KMS-11 (cell line): ENCODE results near the gene SNAP29.
"Not testable (repeated sequence)": the region's sequence is repeated elsewhere in the genome, so short reads cannot be mapped to it uniquely, and the experiment has no call there.

Experiments used
- H2AFZ ChIP-seq: fragments of 200-600 bp; sonication (generic); 2 replicates; pipeline ENCODE4 v1.6.1; 2016; ENCODE audit warnings: antibody characterized with exemption, mixed run types, low read depth
- H3K27ac ChIP-seq: fragments of 200-600 bp; sonication (generic); 2 replicates; pipeline ENCODE4 v1.6.1; 2016; ENCODE audit warnings: mild to moderate bottlenecking, mixed run types
- H3K27me3 ChIP-seq: fragments of 200-600 bp; sonication (generic); 2 replicates; pipeline ENCODE4 v1.6.1; 2017; ENCODE audit warnings: mild to moderate bottlenecking, low read depth, mixed run types, moderate library complexity; ENCODE audit not compliant: insufficient read depth
- H3K36me3 ChIP-seq: fragments of 200-600 bp; sonication (generic); 2 replicates; pipeline ENCODE4 v1.6.1; 2017; ENCODE audit warnings: mild to moderate bottlenecking, mixed run types; ENCODE audit not compliant: insufficient read depth
- H3K4me1 ChIP-seq: fragments of 200-600 bp; sonication (generic); 2 replicates; pipeline ENCODE4 v1.6.1; 2016; ENCODE audit warnings: mild to moderate bottlenecking, low read depth, mixed run types; ENCODE audit not compliant: poor library complexity, severe bottlenecking
- H3K4me2 ChIP-seq: fragments of 200-600 bp; sonication (generic); 2 replicates; pipeline ENCODE4 v1.7.0; 2016; ENCODE audit warnings: mild to moderate bottlenecking, mixed run types
- H3K4me3 ChIP-seq: fragments of 200-600 bp; sonication (generic); IDR thresholded peaks from 2 replicates; pipeline ENCODE4 v1.6.1; 2017; ENCODE audit warnings: low read depth, low read length, mixed read lengths; ENCODE audit not compliant: insufficient read depth
- H3K79me2 ChIP-seq: fragments of 200-600 bp; sonication (generic); 2 replicates; pipeline ENCODE4 v1.6.1; 2016; ENCODE audit warnings: low read depth, mixed run types; ENCODE audit not compliant: insufficient read depth
- H3K9ac ChIP-seq: fragments of 200-600 bp; sonication (generic); 2 replicates; pipeline ENCODE4 v1.6.1; 2016; ENCODE audit warnings: mild to moderate bottlenecking, mixed run types
- H4K20me1 ChIP-seq: fragments of 200-600 bp; sonication (generic); 2 replicates; pipeline ENCODE4 v1.6.1; 2016; ENCODE audit warnings: mild to moderate bottlenecking, mixed run types; ENCODE audit not compliant: insufficient read depth
- TF ChIP-seq, protein P1 (sequence below): fragments of 200-600 bp; sonication (generic); conservative IDR thresholded peaks from 2 replicates; pipeline ENCODE4 v1.6.1; 2017; ENCODE audit warnings: low read depth, mild to moderate bottlenecking, antibody characterized with exemption, low read length, moderate library complexity, mixed read lengths

The SNAP29 gene

DNA sequence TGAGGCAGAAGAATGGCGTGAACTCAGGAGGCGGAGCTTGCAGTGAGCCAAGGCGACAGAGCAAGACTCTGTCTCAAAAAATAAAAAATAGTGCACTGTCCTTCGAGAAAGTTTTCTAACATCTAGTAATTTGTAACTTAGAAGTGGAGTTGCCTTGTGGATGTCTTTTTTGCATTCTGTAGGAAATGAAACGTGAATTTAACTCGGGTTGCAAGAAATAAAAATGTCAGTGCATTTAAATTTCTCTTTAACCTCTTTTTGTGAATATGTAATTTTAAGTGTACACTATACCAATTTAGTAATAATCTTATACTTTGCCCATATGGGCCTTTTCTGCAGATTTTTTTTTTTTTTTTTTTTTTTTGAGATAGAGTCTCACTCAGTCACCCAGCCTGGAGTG lies 32.2 kb downstream of the SNAP29 start:
- Histone ChIP-seq H3K9ac (no peak overlapping the region), H3K4me3 (no peak overlapping the region), H4K20me1 (no peaks in the 10 kb centered on the region), H3K36me3 (no peaks in the 10 kb centered on the region), H3K79me2 (no peaks in the 10 kb centered on the region), H2AFZ (no peak overlapping the region), H3K27ac (no peak overlapping the region), H3K4me2 (no peak overlapping the region), H3K27me3 (no peaks in the 10 kb centered on the region), H3K4me1 (no peaks in the 10 kb centered on the region)
- TF ChIP-seq, protein P1, sequence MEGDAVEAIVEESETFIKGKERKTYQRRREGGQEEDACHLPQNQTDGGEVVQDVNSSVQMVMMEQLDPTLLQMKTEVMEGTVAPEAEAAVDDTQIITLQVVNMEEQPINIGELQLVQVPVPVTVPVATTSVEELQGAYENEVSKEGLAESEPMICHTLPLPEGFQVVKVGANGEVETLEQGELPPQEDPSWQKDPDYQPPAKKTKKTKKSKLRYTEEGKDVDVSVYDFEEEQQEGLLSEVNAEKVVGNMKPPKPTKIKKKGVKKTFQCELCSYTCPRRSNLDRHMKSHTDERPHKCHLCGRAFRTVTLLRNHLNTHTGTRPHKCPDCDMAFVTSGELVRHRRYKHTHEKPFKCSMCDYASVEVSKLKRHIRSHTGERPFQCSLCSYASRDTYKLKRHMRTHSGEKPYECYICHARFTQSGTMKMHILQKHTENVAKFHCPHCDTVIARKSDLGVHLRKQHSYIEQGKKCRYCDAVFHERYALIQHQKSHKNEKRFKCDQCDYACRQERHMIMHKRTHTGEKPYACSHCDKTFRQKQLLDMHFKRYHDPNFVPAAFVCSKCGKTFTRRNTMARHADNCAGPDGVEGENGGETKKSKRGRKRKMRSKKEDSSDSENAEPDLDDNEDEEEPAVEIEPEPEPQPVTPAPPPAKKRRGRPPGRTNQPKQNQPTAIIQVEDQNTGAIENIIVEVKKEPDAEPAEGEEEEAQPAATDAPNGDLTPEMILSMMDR, result no peak

DNA sequence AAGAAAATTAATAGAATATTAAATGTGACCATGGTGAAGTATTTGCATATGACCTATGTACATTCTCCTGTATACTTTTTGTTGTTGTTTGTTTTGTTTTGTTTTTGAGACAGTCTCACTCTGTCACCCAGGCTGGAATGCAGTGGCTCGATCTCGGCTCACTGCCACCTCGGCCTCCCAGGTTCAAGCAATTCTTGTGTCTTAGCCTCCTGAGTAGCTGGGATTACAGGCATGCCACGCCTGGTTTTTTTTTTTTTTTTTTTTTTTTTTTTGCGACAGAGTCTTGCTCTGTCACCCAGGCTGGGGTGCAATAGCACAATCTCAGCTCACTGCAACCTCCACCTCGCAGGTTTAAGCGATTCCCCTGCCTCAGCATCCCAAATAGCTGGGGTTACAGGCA lies 38.9 kb downstream of the SNAP29 start:
- not testable (repeated sequence) for H3K4me3 ChIP-seq, H3K27ac ChIP-seq, H3K9ac ChIP-seq, H3K4me2 ChIP-seq, H4K20me1 ChIP-seq, H3K36me3 ChIP-seq, H3K4me1 ChIP-seq, H3K79me2 ChIP-seq, H2AFZ ChIP-seq, H3K27me3 ChIP-seq

DNA sequence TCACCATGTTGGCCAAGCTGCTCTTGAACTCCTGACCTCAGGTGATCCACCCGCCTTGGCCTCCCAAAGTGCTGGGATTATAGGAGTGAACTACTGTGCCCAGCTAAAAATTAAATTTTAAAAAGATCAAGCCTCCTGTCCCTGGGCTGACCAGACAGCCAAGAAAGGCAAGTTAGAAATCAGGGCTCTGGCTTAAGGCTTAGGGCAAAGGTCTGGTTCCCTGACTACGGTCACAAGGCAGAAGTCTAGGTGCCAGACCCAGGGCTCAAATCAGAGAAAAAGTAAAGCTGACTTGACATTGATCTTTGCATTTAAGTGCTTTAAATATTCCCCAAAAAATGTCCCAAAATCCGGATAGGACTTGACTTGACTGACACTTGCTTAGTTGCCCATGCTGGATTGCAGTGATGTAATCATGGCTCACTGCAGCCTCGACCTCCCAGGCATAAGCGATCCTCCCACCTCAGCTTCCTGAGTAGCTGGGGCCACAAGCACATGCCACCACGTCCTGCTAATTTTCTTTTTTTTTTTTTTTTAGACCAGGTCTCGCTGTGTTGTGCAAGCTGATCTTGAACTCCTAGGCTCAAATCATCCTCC lies 41.1 kb downstream of the SNAP29 start:
- Histone ChIP-seq H3K36me3 (no peaks in the 10 kb centered on the region), H3K9ac (no peak overlapping the region), H4K20me1 (no peaks in the 10 kb centered on the region), H3K79me2 (no peaks in the 10 kb centered on the region), H2AFZ (no peak overlapping the region; the same call in 1 of the 2 replicates), H3K4me2 (no peak overlapping the region), H3K27ac (no peak overlapping the region), H3K4me1 (no peaks in the 10 kb centered on the region), H3K27me3 (no peaks in the 10 kb centered on the region), H3K4me3 (no peak overlapping the region)
- TF ChIP-seq, protein P1, result no peak

DNA sequence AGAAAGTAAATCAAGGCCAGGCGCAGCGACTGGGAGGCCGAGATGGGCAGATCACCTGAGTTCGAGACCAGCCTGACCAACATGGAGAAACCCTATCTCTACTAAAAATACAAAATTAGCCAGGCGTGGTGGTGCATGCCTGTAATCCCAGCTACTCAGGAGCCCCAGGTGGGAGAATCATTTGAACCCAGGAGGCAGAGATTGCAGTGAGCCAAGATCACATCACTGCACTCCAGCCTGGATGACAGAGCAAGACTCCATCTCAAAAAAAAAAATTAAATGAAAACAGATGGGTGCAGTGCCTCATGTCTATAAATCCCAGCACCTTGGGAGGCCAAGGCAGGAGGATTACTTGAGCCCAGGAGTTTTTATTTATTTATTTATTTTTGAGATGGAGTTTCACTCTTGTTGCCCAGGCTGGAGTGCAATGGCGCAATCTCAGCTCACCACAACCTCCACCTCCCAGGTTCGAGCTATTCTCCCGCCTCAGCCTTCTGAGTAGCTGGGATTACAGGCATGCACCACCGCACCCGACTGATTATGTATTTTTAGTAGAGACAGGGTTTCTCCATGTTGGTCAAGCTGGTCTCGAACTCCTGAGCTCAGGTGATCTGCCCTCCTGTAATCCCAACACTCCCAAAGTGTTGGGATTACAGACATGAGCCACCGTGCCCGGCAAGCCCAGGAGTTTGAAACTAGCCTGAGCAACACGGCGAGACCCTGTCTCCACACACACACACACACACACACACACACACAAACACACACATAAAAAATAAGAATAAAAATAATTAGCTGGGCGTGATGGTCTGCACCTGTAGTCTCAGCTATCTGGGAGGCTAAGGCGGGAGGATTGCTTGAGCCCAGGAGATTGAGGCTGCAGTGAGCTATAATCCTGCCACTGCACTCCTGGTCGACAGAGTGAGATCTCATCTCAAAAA lies 42.6 kb downstream of the SNAP29 start:
- H3K4me1 ChIP-seq, H3K27ac ChIP-seq, H3K4me2 ChIP-seq, H3K4me3 ChIP-seq, H3K36me3 ChIP-seq, H3K27me3 ChIP-seq, H3K9ac ChIP-seq, H4K20me1 ChIP-seq, H3K79me2 ChIP-seq, H2AFZ ChIP-seq: not testable (repeated sequence)

DNA sequence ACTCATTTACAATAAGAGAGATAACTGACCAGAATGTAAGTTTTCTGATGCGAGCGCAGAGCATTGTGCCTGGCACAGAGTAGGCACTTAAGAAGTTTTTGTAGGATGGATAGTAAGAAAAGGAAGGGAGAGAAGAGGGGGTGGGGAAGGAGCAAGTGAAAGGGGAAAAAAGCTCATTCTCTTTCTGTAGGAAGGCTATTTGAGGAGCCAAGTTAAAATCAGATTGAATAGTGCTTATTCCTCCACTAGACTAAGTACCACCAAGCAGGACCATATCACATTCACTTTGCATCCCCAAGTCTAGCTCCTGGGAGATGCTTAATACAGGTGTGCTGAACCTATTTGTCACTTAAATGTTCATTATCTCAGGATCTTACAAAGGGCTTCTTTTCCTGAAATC lies 44.3 kb downstream of the SNAP29 start:
- TF ChIP-seq, protein P1, result no peak
- Histone ChIP-seq H3K4me3 (no peak overlapping the region), H4K20me1 (no peaks in the 10 kb centered on the region), H3K4me1 (no peaks in the 10 kb centered on the region), H3K79me2 (no peaks in the 10 kb centered on the region), H3K36me3 (no peaks in the 10 kb centered on the region), H2AFZ (no peak overlapping the region), H3K4me2 (no peak overlapping the region), H3K27ac (no peak overlapping the region), H3K9ac (no peak overlapping the region), H3K27me3 (no peaks in the 10 kb centered on the region)
